Activated CD4-positive, alpha-beta T cell treated with anti-CD3 and anti-CD28 coated beads for 4 hours (primary cell): ENCODE results near the gene TRAF3IP1.
"Not testable (repeated sequence)": the region's sequence is repeated elsewhere in the genome, so short reads cannot be mapped to it uniquely, and the experiment has no call there.

Experiments
- DNase-seq, 2 donors: peaks; one replicate each; pipeline ENCODE4 v3.0.0-alpha.2; 2020

TRAF3IP1 gene

DNA sequence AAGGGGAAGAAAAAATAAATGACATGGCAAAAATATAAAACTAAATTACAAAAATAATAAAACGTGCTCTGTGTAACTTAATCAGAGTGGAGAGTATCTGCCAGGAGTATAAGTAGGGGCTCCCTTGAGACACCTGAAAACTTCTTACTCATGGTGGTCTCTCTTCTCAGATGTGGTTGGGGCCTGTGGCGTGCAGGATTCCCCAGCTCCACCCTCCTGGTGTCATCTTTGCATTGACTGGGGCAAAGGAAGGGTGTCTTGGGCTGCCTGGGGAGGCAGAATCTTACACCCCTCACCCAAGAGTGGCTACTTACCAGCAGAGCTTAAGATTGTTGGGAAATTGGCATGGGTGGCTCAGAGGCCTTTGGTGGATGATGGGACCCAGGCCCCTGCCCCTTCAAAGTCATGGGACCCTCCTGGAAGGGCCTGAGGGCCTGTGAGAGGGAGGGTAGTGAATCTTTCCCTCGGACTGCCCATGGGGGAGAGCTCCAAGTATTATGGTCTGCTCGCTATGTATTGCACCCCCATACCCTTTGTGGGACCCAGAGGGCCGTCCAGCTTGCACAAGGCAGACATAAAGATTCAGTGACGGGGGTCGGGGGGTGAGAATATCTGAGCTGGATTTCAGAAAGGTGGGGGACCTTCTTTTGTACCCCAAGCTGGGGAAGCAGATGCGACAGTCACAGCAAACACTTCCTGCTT lies 6.9 kb upstream of the TRAF3IP1 start:
- no peak for DNase-seq

DNA sequence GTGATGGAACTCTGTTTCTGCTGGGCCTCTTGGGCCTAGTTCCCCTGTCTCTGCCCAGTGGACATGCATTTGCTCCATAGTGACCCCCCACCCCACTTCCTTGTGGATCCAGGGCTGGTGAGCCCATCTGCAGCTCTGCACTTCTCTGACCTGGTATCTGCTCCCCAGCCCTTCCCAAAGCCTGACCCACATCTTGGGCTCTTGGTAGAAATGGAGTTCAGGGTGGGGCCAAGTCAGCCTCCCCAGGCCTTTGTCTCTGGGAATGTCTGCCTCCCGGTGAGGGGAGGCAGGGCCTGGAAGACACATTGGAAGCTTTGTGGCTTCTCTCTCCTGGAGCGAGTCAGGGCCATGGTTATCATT lies 6.3 kb upstream of the TRAF3IP1 start:
- no peak for DNase-seq

DNA sequence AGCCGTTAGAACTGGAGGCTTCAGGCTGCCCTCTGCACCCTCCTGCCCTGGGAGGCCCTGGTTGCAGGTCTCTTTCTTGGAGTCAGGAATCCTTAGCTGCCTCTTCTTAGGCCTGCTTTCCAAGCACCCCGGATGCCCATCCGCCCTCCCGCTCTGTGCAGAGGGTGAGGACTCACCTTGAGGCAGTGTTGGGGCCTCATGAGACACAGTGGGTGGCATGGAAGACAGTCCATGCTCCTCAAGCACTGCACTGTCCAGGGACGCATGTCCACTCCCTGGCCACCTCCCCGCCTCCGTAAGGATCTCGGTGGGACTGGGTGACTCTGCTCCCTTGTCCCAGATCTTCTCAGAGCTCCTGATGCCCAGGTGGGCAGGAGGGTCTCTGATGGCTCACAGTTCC lies 5.7 kb upstream of the TRAF3IP1 start:
- DNase-seq = no peak

DNA sequence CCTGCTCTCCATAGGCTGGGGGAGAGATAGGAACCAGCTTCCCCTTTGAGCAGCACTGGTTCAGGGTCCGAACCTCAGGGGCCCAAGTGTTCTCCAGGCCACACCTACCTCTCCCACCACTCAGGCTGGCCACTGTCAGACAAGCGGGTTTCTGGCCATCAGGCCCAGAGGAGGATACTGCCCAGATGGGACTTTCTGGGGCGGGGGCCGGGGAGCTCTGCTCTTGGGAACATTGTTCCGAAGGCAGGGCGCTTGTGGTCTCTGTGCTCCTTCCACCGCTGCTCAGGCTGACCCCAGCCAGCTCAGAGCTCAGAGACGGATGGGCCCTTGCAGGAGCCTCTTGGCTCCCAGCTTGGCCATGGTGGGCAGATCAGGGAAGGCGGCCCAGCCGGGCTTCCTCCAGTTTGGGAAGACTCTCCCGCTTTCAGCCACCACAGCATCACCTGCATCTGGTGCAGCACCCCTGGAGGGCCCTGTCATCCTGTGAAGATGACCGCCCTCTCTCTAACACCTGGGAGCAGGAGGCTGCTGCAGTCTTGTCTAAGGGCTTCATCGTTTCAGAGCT lies 5.2 kb upstream of the TRAF3IP1 start:
- no peak for DNase-seq

DNA sequence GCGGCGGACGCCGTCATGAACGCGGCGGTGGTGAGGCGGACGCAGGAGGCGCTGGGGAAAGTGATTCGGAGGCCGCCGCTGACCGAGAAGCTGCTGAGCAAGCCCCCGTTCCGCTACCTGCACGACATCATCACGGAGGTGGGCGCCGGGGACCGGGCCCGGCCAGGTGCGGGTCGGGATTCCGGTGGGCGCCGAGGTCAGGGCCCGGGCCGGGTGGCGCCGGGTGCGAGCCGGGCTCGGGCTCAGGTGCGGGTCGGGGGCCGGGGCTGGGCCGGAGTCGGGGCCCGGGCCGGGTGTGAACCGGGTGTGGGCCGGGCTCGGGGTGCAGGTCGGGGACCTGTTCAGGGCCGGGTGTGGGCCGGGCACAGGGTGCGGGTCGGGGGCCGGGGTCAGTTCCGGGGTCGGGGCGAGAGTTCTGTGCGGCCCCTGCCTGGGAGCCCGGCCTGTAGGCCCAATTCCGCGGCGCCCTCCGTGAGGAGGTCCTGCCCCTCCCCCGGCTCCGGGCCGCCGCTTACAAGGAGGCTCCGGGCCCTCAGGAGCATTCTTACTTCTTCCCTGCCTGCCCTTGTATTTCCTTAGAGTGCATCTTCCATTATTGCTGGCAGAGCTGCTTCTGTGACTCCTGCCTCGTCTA lies 447 bp downstream of the TRAF3IP1 start:
- DNase-seq = no peak

DNA sequence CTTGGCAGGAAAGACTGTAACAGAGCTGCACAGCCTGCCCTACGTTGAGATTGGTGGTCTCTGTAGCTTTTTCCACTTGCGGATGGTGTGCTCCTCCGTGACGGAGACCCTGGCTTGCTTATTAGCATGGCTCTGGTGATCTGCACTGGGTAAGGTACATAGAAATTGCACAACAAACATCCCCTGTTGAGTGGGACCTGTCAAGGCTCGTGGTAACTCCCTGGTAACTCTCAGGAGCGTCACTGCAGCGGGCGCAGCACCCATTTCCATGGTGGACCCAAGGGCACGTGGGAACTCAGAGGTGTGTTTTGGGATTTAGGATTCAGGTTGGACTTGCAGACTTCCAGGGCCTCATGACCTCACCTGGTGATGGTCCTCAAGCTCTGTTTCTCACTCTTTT lies 1.1 kb downstream of the TRAF3IP1 start:
- no peak for DNase-seq

DNA sequence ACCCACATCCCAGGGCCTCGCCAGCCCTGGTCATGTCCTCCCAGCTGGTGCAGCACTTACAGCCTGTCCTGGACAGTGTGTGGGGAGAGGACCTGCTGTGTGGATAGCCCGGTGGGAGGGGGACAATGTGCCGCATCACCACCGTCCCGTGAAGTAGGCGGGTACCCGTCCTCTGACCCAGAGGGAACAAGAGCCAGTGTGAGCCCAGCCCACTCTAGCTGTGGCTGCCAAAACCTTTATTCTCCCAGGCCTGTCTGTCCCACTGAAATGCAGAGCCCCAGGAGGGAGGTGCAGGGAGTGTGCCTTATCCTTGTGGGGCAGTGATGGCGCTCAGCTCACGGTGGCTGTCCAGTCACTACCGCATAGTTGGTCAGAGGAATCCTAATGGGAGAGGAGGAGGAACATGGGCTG lies 1.7 kb downstream of the TRAF3IP1 start:
- DNase-seq = no peak

DNA sequence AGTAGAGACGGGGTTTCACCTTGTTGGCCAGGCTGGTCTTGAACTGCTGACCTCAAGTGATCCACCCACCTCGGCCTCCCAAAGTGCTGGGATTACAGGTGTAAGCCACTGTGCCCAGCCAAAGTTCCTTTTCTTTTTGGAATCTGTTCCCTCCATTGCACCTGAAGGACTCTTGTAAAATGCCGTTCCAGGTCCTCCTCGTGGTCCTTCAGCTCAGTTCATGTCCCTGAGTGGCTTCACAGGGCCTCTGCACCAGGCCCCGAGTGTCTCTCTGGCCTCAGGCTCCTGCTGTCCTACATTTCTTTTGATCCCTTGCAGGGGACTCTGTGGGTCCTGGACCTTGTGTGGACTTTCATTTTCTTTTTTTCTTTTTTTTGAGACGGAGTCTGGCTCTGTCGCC lies 3.9 kb downstream of the TRAF3IP1 start:
- DNase-seq = not testable (repeated sequence)

DNA sequence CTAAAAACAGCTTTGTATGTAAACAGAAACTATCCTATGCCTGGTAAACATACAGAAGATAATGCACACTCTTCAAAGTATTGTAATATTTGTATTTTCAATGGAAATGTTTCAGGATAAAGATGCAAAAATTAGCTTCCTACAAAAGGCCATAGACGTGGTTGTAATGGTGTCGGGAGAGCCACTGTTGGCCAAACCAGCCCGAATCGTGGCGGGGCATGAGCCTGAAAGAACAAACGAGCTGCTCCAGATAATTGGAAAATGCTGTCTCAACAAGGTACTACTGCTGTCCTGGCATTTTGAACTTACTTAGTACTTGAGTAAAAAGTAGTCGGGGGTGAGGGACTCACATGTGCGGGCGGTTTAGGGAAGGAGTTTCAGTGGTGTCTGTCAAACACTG lies 5.4 kb downstream of the TRAF3IP1 start:
- DNase-seq = no peak

DNA sequence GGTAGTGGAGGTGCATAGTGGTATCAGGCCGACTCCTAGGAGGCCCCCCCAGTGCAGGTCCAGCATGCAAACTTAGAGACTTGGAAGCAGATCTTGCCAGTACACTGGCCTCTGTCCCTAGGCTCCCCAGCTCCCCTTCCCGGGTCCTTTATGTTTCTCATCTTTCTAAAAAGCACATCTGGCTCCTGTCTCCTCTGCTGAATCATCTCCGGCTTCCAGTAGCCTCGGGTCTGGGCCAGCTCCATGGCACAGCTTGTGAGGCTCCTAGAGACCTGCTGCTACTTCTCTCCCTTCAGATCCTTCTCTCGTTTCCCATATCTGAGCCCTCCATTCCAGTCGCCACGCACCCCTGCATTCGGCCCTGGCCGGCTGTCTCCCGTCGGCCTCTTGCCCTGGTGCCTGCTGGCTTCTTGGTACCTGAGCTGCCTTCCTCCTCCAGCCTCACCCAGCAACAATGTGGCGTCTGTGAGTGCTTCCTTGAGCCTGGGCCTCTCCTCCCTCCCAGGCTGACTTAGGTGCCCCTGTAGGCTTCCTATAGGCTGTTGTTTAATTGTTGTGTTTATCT lies 6.6 kb downstream of the TRAF3IP1 start:
- no peak for DNase-seq

DNA sequence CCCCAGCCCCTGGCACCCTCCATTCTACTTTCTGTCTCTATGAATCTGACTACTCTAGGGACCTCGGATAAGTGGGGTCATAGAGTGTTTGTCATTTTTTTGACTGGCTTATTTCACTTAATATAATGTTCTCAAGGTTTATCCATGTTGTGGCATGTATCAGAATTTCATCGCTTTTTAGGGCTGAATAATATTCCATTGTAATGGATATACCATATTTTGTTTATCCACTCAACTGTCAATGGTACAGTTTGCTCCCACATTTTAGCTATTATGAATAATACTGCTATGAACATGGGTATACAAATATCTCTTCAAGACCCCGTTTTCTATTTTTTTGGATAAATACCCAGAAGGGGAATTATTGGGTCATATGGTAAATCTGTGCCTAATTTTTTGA lies 7.4 kb downstream of the TRAF3IP1 start:
- no peak for DNase-seq

DNA sequence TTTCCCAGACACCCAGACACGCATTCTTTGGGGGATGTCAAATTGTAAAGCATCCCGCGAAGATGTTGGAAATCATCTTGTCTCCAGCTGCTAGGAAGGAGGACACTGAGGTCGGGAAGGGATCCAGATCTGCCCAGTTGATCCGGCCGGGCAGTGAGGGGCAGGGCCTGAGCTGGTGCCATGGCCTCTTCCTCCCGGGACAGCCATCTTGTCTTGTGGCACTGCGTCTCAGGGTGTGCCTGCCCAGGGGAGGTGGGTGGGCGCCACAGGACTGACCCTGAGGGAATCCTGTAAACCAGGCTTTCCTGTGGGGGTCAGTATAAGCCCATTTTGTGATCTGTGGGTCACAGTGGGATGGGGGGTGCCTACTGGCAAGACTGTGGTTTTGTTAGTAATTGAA lies 10.1 kb downstream of the TRAF3IP1 start:
- no peak for DNase-seq

DNA sequence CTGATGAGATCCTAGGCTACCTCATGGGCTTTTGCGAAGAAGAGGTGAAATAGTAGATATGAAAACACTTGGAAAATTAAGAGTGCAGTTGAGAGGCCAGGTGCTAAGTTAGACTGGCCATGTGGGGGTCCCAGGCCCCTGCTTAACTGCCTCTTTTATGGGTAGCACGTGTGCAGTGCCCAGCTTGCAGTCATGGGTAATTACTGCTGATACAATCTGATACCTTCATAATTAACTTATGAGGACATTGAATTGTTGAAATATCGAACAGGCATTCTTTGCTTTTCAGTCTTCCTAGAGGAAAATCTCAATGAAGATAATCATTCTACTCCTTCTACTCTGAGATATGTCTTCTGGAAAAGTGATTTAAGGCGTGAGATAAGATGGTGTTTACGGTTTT lies 11.6 kb downstream of the TRAF3IP1 start:
- no peak for DNase-seq

DNA sequence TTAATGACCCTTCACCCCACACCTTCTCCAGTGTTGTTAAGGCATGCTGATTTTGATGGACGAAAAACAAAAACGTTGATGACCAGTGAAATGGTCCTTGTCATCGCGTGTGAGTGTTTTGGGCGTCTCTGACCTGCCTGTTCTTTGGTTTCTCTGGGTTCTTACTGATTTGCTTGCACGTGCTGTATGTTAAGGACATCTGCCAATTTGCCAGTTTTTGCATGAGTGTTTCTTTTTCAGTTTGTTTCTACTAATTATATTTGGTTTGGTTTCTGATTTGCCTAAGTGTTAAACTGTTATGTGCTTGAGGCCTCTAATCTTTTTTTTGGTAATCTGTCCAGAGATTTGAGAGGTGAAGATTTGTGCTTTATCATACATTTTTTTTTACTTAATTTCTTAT lies 14.6 kb downstream of the TRAF3IP1 start:
- no peak for DNase-seq

DNA sequence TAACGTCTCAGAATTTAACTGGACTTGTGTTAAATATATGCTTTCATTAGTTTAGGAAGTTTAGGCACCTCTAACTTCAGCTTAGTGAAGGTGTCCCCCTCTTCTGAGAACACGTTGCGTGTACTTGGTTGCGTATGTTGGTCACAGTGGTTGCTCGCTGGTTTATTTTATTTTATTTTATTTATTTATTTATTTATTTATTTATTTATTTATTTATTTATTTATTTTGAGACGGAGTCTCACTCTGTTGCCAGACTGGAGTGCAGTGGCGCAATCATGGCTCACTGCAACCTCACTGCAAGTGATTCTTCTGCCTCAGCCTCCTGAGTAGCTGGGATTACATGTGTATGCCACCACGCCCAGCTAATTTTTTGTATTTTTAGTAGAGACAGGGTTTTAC lies 15.3 kb downstream of the TRAF3IP1 start:
- DNase-seq = not testable (repeated sequence)

DNA sequence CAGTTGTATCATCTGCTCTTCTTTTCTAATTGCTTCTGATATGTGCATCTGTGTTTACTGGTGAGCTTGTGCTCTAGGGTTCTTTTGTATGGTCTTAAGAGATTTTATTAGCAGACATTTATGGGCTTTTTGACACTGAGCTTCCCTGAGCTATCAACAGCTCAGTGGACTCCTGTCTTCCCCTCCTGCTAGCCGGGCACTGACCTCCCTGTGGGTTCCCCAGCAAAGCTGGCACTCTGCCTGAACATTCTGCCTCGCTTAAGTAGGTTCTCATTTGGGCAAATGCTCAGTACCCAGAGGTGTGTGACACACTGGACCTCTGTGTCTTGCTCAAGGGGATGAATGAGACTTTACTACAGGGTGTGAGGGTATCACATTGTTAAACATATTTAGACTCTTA lies 15.8 kb downstream of the TRAF3IP1 start:
- no peak for DNase-seq

DNA sequence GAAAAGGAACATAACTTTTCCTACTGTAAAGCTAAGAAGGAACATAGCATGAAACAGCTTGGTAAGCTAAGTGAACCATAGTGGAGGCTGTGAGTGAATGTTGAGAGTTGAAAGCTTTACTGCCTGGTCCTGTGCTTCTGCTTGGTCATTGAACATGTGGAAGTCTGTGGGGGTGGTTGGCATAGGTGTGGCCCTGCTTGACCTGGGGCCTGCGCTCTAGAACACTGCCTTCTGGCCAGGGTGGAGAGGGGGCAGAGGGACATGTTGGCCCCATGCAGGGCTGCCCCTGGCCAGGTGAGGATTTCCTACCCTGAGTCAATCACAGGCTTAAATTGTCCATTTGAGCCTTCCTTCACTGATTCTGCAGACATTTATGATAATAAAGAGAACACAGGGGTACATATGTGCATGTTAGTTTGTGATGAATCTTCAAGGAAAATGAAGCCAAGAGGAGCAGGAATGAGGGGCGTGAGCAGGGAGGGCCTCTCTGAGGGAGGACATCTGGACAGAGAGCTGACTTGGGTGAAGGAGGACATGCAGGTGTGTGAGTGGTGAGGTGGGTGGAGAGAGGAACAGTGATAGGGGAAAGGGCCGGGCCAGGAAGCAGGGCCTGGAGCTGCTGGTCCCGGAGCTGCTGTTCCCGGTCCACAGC lies 16.6 kb downstream of the TRAF3IP1 start:
- DNase-seq = no peak

DNA sequence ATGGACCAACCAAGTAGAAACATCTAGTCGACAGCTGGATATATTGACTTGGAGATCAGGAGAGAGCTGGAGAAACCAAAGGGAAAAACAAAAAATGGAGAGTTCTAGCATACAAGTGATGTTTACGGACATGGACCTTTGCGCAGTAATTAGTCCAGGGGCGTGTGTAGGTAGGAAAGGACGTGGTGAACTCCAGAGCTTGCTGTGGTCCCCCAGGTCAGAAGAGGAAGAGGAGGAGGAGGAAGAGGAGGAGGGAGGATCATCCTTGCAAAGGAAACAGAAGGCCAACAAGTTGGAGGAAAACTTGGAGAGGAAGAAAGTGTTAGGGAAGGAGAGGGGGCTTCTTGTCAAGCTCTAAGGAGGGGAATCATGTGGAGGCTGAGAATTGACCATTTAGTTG lies 17.5 kb downstream of the TRAF3IP1 start:
- DNase-seq = no peak

DNA sequence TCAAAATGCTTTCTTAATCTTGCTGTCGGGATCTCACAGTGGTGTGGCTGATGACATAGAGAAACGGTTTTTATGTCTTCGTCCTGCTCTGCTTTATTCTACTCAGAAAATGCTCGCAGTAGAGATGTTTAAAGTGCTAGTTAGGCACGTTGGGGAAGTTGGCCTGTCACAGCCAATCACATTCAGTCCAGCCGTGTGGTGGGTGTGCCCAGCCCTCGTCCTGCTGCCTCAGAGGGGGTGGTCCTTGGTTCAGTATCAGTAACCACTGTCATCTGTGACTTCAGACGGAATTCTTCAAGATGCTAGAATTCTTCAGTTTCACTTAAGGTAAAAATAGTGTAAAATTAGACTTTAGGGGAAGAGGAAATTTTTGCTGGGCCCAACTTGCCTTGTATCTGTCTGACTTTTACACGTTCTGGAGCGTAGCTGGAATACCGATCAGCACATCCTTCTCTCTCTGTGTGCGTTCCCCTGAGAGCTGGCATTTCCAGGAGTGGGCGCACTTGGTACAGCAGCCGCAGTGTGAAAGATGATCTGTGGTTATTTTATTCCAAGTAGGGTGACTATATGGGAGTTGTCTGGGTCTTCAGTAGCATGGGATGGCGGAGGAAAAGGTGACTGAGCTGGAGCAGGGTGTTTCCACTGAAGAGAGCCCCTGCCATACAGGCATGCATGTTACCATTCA lies 18.5 kb downstream of the TRAF3IP1 start:
- no peak for DNase-seq

DNA sequence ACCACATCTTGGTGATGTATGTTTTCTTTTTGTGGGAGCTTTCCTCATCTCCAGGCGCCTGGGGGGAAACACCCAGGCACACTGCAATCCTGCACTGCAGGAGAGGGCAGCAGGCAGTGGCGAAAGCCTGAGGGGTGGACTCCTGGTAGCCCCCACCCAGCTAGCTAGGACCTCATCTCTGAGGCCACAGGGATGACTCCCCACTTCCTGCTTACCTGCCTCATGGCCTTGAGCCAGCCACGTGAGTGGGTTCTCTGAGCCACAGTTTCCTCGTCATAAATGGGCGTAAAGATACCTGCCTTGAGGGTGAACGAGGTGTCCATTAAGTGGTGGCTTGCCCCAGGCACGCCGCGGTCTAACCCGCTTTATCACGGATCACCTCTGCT lies 19.1 kb downstream of the TRAF3IP1 start:
- DNase-seq = no peak

DNA sequence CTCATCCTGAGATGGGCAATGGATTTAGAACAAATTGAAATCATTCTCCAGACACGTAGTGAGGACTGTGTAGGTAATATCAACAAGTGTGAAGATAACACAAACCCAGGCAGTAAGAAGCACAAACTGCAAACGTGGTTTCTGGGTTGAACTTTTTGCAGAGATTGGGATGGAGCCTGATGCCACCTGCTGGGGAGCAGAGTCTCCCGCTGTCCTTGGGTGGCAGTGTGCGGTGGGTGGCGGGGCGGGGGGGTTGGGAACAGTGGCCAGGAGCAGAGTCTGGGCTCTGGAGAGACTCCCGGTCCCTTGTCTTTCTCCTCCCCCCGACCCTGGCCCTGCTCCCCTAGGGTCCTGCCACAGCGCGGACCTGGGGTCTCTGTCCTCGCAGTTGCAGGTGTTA lies 19.5 kb downstream of the TRAF3IP1 start:
- no peak for DNase-seq

DNA sequence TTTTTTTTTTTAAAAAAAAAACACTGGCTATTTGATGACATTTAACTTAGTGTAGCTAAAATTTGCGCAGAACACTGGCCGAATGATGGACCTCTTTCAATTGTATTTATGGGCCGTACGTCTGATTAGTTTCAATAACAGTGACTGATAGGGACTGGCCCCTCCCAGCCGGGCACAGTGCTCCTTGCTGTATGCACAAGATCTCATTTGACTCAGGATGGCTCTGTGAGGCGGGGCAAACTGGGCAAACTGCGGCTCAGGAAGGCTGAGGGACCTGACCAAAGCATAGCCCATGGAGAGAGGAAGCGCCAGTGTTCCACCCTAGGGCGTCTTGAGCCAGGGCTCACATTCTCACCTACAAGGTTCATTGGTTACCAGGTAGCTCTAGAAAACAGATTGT lies 21.2 kb downstream of the TRAF3IP1 start:
- DNase-seq = no peak

DNA sequence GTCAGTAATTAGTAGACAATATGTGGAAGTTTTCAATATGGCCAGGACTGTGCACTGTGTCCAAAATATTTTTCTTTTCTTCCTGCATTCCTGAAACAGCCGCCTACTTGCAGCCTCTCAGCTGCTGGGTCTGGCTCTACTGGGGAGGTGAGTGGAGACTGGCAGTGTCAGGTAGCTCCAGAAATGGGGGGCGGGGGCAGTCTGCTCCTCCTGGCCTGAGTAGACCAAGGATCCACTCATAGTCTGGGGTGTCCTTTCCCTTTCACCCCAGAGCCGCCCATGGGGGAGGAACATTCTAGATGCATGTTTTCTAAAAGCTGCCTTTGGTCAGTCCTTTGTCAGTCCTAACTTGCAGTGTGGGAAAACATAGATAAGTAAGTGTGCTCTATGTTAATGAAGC lies 23.7 kb downstream of the TRAF3IP1 start:
- no peak for DNase-seq
